IPS DF 19.7 (cell line): Measurements from ENCODE around the gene ARMC10.
"Not testable (repeated sequence)": the region's sequence is repeated elsewhere in the genome, so short reads cannot be mapped to it uniquely, and the experiment has no call there.

ENCODE experiments used
- DNase-seq: peaks from one replicate; pipeline ENCODE4 v3.0.0-alpha.2; 2013; ENCODE audit warnings: low read depth, low spot score

Gene ARMC10

GRCh38 chr7:103074519-103075336, at the start of gene ARMC10, which contains the start of gene FBXL13:
TSS of gene ARMC10 (plus strand) at chr7:103075140. CDS start at chr7:103075273, 133 bp downstream.
TSS of gene FBXL13 (minus strand) at chr7:103074796.
- DNase-seq: no peak

DNA sequence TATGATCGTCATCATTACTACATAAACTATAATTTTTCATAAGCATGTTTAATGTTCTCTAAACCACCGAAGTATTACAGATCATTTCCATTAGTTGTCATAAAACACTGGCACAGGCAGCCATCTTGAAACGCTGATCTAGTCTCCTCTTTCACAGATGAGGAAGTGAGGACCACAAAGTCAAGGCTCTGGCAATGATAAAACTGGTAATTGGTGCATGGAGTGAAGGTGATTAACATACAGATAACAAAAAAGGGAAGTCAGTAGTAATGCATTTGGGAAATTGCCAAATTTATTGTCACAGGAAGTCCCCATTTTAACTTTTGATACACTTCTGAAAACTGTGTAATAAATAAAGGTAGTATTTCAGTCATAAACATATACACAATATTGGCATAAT, 49.6 kb upstream of the ARMC10 start:
- DNase-seq: no peak

- no peak for DNase-seq
These were observed 43.9 kb upstream of the ARMC10 start for GRCh38 chr7:103031024-103031423.

GRCh38 chr7:103031781-103032180, 43.2 kb upstream of the ARMC10 start:
- no peak for DNase-seq

- DNase-seq: not testable (repeated sequence)
These were observed 40.6 kb upstream of the ARMC10 start for GRCh38 chr7:103034318-103034717.

DNA sequence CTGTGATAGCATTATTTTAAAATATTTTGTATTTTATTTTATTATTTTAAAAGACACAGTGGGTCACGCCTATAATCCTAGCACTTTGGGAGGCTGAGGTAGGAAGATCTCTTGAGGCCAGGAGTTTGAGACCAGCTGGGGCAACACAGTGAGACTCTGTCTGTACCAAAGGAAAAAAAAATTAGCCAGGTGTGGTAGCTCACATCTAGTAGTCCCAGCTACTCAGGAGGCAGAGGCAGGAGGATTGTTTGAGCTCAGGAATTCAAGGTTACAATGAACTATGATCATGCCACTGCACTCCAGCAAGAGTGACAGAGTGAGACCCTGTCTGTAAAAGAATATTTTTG, 37.5 kb upstream of the ARMC10 start:
- no peak for DNase-seq

DNA sequence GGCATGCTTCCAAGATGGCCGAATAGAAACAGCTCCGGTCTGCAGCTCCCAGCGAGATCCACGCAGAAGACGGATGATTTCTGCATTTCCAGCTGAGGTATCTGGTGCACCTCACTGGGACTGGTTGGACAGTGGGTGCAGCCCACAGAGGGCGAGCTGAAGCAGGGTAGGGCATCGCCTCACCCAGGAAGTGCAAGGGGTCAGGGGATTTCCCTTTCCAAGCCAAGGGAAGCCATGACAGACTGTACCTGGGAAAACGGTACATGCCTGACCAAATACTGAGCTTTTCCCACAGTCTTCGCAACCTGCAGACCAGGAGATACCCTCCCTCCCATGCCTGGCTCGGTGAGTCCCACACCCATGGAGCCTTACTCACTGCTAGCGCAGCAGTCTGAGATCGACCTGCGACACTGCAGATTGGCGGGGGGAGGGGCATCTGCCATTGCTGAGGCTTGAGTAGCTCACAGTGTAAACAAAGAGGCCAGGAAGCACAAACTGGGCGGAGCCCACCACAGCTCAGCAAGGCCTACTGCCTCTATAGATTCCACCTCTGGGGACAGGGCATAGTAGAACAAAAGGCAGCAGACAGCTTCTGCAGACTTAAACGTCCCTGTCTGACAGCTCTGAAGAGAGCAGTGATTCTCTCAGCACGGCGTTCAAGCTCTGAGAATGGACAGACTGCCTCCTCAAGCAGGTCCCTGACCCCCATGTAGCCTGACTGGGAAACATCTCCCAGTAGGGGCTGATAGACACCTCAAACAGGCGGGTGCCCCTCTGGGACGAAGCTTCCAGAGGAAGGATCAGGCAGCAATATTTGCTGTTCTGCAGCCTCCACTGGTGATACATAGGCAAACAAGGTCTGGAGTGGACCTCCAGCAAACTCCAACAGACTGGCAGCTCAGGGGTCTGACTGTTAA, 36.9 kb upstream of the ARMC10 start:
- DNase-seq: not testable (repeated sequence)

DNA sequence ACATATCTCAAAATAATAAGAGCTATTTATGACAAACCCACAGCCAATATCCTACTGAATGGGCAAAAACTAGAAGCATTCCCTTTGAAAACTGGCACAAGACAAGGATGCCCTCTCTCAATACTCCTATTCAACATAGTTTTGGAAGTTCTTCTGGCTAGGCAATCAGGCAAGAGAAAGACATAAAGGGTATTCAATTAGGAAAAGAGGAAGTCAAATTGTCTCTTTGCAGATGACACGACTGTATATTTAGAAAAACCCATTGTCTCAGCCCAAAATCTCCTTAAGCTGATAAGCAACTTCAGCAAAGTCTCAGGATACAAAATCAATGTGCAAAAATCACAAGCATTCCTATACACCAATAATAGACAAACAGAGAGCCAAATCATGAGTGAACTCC, 33.1 kb upstream of the ARMC10 start:
- not testable (repeated sequence) for DNase-seq

DNA sequence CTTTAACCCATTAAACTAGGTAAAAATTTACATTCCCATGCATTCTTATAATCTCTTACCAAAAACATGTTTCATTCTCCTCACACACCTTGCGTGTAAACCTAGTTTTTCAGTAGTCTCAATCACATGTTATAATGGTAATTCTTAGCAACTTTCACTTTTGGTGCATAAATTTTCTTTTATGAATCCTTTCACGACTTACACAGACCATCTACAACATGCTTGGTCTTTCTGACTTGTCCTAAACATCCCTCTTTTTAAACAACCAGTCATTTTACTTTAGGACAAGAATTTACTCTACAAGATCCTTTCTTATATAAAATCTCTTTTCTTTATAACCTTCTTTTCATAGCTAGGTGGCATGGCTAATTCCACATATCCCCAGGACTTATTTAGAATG, 26.1 kb upstream of the ARMC10 start:
- no peak for DNase-seq

DNA sequence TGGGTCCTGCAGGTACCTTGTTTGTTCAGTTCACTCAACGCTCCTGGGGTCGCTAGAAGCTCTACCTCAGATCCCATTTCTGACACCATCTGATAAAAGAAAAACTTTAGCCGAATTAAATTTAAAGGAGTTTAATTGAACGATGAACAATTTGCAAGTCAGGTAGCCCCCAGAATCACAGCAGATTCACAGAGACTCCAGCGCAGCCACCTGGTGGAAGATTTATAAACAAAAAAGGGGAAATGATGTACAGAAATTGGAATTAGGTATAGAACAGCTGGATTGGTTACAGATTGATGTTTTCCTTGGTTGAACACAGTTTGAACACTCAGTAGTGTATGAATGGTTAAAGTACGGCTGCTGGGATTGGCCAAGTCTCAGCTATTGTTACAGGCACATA, 23.4 kb upstream of the ARMC10 start:
- DNase-seq: no peak

DNA sequence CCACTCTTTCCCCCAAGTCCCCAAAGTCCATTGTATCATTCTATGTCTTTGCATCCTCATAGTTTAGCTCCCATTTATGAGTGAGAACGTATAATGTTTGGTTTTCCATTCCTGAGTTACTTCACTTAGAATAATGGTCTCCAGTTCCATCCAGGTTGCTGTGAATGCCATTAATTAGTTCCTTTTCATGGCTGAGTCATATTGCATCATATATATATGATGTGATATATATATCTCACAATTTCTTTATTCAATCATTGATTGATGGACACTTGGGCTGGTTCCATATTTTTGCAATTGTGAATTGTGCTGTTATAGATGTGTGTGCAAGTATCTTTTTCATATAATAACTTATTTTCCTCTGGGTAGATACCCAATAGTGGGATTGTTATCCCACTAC, 18.9 kb upstream of the ARMC10 start:
- DNase-seq: not testable (repeated sequence)

GRCh38 chr7:103058122-103058521, 16.8 kb upstream of the ARMC10 start:
- DNase-seq: no peak

GRCh38 chr7:103059471-103059870, 15.5 kb upstream of the ARMC10 start:
- DNase-seq: no peak

DNA sequence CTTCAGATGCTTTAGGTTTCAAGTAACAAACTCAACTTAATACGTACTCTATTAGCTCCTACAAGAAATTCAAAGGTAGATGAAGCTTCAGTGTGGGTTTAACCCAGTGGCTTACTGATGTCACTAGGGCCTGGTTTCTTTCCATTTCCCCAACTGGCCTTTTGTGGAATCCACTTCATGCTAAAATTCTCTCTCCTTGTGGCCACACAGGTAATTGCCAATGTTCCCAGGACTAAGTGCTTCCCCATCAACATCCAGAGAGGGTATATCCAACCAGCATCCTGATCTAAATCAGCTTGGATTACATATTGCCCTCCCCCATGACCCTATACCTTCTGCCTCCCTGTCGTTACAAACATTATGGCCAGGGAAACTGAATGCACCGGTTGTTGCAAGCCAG, 11.0 kb upstream of the ARMC10 start:
- DNase-seq: no peak

- DNase-seq: no peak
These were observed 9.3 kb upstream of the ARMC10 start for GRCh38 chr7:103065667-103066066.

GRCh38 chr7:103068414-103069403, 6.2 kb upstream of the ARMC10 start:
- no peak for DNase-seq

DNA sequence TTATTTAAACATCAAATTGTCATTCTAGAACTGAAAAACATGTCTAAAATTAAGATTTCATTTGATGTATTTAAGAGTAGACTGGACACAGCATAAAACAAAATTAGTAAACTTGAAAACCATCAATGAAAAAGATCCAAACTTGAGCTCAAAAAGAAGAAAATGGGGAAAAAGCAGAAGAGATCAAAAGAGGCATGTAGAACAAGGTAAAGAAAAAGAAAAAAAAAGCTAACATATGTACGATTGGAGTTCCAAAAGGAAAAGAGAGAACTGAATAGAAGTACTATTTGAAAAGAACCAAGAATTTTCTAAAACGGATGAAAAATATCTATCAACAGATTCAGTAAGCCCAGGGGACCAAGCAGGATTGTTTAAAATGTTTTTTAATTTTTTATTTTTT, 3.9 kb upstream of the ARMC10 start:
- DNase-seq: no peak

DNA sequence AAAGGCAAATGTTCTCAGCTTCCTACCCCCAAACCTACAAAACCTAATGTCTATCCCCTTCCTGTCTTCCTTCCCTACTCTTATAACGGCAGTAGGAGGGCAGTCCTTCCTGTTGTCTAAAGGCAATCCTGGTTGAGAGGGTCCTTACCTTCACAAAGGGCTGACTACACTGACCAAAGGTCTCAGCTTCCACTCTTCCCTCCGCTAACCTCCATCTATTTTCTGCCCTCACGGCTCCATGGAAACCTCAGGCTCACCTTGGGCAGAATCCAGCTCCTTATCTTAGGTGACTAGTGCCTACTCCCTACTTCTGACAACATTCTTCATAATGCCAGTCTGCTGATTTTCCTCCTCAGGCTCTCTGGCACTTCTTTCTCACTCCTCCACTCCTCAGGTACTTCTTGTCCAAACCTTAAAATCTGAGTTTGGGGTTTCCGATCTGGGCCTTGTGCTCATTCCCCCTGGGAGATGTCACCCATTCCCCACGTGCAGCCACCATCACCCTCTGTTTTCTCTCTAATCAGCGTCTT, 886 bp upstream of the ARMC10 start:
- no peak for DNase-seq

GRCh38 chr7:103075337-103075918, 488 bp downstream of the ARMC10 start:
- DNase-seq: no peak

DNA sequence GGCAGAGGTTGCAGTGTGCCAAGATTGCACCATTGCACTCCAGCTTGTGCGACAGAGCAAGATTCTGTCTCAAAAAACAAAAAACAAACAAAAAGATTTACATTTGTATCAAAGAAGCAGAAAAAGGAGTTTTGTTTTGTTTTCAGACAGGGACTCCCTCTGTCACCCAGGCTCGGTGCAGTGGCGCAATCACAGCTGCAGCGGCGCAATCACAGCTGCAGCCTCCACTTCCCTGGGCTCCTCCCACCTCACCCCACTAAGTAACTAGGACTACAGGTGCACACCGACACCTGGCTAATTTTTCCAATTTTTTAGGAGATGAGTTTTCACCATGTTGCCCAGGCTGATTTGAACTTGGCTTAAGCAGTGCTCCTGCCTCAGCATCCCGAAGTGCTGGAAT, 1.8 kb downstream of the ARMC10 start:
- no peak for DNase-seq

- DNase-seq: no peak
These were observed 2.4 kb downstream of the ARMC10 start for GRCh38 chr7:103077318-103077717.
